Gastroesophageal sphincter (tissue), 4 donors: ENCODE results near the gene EXOC3L4. TPM values are rescaled to one million over a fixed set of nuclear protein-coding genes. Genes with fewer than 3 reads are reported as not detected.

Source experiments
- ATAC-seq: fragments of 150-250 bp; one replicate; pipeline ENCODE4 v1.9.1; 2016; ENCODE audit warnings: mild to moderate bottlenecking, moderate library complexity
- H3K27ac ChIP-seq, 4 donors: fragments of 200-600 bp; sonication (generic) in 3 of 4; 1 replicate in 3 of 4; 2 replicates in 1 of 4; pipeline ENCODE4 v1.5.1; 2016 to 2019
- H3K27me3 ChIP-seq: fragments of 200-600 bp; sonication (generic); one replicate; pipeline ENCODE4 v1.5.1; 2019
- H3K36me3 ChIP-seq, 2 donors: fragments of 200-600 bp; sonication (generic); one replicate each; pipeline ENCODE4 v1.5.1; 2019; ENCODE audit warnings: control low read depth in 1 of 2
- H3K4me1 ChIP-seq, 3 donors: fragments of 200-600 bp; sonication (generic); 1 replicate in 2 of 3; 2 replicates in 1 of 3; pipeline ENCODE4 v1.5.1; 2016 to 2019; ENCODE audit warnings: control low read depth in 2 of 3
- H3K4me3 ChIP-seq, 2 donors: fragments of 200-600 bp; sonication (generic); one replicate each; pipeline ENCODE4 v1.5.1; 2019; ENCODE audit warnings: mild to moderate bottlenecking in 1 of 2, moderate library complexity in 1 of 2
- H3K9me3 ChIP-seq, 3 donors: fragments of 200-600 bp; sonication (generic); one replicate each; pipeline ENCODE4 v1.5.1; 2017 to 2019; ENCODE audit warnings: control low read depth in 2 of 3
- EP300 ChIP-seq: sonication (generic); formaldehyde crosslinking; IDR thresholded peaks from one replicate; pipeline ENCODE4 v1.6.1; 2017; ENCODE audit warnings: antibody characterized with exemption, mild to moderate bottlenecking
- POLR2A ChIP-seq, 2 donors: fragments of 450-650 bp; IDR thresholded peaks; one replicate each; pipeline ENCODE4 v1.6.1; 2017; ENCODE audit warnings: antibody characterized with exemption in 2 of 2, mild to moderate bottlenecking in 2 of 2, moderate library complexity in 1 of 2
- POLR2AphosphoS5 ChIP-seq: sonication (generic); formaldehyde crosslinking; IDR thresholded peaks from one replicate; pipeline ENCODE4 v1.6.1; 2017; ENCODE audit warnings: antibody characterized with exemption
- WGBS, 2 donors: methylation state at CpG; one replicate each; pipeline ENCODE4 v1.1.5; 2018; ENCODE audit warnings: low coverage in 1 of 2; 5-methylcytosine and 5-hydroxymethylcytosine counted together
- total RNA-seq, 4 donors: library from RNA; depleted of rRNA; stranded (reverse); fragments of >200 nt; gene quantifications; one replicate each; pipeline ENCODE4 v1.1.0, GENCODE V29; 2016
- TF ChIP-seq, protein P1 (sequence below), 4 experiments: fragments of 200-600 bp in 2 of 4; fragments of 450-650 bp in 2 of 4; sonication (generic) in 1 of 4; IDR thresholded peaks; one replicate each; pipeline ENCODE4 v1.5.1; 2017 to 2019; ENCODE audit warnings: antibody characterized with exemption in 4 of 4, mild to moderate bottlenecking in 2 of 4, moderate library complexity in 2 of 4

Gene EXOC3L4
- total RNA-seq, 4 donors from 2014 or later, result 0.40 to 3.6 (median 0.45) TPM; not detected in 1

DNA sequence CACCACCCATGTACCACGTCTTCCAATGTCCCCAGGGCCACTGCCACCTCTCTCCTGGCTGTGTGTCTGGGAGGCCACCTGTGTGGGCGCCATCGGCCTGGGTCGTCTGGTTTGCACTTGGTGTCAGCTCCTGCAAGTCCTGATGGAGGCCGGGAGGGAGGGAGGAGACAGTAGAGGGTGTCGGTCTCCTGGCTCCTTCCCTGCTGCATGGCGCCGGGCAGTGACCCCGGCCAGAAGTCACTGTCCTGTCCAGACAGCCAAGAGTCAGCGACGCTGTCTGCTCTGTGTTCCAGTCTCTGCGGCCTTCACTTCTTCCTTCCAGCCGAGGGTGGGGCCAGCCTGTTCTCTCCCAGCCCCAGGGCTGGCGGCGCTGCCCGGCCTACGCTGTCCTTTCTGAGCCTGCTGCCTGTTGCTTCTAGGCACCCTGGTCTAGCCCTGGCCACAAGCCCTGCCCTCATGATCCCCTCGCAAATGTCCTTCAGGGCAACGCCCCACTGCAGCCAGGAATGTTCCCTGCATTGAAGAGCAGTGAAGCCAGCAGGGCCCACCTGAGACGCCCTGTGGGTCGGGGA is 23.5 kb upstream of the EXOC3L4 start:
- TF ChIP-seq POLR2A (IDR thresholded peaks at IDR 0.05), result no peak
- WGBS, 2 donors, result 80% methylated on average over 5 of the region's 21 CpGs; no CpG with 5 or more reads in 1 of the 2 donors
- Histone ChIP-seq H3K27me3 (no peaks in the 10 kb centered on the region), H3K9me3 (no peaks in the 10 kb centered on the region), H3K4me1 (peaks cover 0 to 34% (median 12%) of the 10 kb centered on the region in 3 donors), H3K36me3 (no peaks in the 10 kb centered on the region), H3K4me3 (no peak overlapping the region), H3K27ac (peak overlapping the region in 2 of 4 donors; percentile 41 to 47)
- no peak for ATAC-seq

DNA sequence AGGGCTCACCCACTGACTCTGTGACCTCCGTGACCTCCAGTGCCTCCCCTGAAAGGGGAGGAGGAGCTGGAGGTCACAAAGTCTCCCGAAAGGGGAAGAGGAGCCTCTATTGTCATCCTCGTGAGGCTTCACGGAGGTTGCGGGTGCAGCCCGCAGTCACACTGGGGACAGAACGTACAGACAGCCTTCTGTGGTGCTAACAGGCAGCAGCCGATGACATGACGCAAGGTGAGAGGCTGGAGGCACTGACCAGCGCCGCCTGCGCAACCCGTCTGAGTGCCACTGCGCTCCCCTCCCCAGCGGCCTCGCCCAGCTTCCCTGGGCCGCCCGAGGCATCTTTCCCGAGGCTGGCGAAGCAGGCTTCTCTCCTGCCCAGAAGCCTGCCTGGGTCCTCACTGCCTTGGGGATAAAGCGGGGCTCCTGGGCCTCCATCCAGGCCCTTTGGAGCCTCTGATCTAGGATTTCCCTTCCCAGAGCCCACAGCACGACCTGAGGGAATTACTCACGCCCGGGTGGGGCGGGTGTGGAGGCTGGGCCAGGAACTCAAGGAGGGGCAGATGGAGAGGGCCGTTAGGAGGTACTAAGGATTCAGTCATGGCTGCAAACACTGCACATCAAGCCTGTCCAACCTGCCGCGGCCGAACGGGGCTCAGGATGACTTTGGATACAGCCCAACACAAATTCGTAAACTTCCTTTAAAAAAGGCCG is 22.8 kb upstream of the EXOC3L4 start:
- peaks cover 0 to 35% (median 12%) of the 10 kb centered on the region in 3 donors for H3K4me1 ChIP-seq
- TF ChIP-seq POLR2AphosphoS5 (no peak), POLR2A (IDR thresholded peaks at IDR 0.05) (no peak), EP300 (no peak)
- TF ChIP-seq, protein P1, sequence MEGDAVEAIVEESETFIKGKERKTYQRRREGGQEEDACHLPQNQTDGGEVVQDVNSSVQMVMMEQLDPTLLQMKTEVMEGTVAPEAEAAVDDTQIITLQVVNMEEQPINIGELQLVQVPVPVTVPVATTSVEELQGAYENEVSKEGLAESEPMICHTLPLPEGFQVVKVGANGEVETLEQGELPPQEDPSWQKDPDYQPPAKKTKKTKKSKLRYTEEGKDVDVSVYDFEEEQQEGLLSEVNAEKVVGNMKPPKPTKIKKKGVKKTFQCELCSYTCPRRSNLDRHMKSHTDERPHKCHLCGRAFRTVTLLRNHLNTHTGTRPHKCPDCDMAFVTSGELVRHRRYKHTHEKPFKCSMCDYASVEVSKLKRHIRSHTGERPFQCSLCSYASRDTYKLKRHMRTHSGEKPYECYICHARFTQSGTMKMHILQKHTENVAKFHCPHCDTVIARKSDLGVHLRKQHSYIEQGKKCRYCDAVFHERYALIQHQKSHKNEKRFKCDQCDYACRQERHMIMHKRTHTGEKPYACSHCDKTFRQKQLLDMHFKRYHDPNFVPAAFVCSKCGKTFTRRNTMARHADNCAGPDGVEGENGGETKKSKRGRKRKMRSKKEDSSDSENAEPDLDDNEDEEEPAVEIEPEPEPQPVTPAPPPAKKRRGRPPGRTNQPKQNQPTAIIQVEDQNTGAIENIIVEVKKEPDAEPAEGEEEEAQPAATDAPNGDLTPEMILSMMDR (IDR thresholded peaks at IDR 0.05), result no peak
- no peak overlapping the region for H3K4me3 ChIP-seq
- 90 to 93% methylated on average over 2 to 3 of the region's 32 CpGs for WGBS, 2 donors
- ATAC-seq, result no peak
- H3K36me3 ChIP-seq, result no peaks in the 10 kb centered on the region
- H3K9me3 ChIP-seq, result no peaks in the 10 kb centered on the region
- no peaks in the 10 kb centered on the region for H3K27me3 ChIP-seq
- peak overlapping the region in 2 of 4 donors; percentile 41 to 47 for H3K27ac ChIP-seq

DNA sequence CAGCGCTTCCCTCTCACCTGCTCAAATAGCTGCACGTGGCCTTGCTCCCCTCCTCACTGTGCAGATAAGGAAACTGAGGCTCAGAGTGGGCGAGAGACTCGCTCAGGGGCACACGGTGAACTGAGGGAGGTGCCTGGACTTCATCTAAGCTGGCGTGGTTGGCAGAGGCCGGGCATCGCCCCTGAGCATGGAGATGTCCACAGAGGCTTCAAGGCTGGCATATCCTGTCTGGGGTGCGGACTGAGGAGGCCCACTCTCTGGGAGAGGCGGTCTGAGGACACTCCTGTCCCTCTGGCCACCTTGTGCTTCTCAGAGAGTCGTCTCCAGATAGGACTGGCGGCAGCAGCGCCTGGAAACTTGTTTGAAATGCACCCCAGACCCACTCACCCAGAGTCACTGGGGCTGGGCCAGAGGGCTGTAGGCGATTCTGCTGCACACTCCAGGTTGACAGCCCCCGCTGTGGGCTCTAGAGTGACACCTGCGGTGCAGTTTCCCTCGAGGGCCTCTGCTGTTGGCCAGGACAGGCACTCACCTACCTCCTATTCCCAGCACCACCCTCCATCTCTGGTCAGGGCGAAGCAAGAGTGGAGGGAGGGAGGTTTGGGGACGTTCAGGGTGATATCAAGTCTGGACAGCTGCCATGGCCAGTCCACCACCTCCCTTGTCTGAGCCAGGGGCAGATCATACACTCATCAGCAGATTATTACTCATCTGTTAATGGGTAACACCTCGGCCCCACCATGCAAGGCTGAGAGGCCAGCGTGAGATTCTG is 21.7 kb upstream of the EXOC3L4 start:
- H3K9me3 ChIP-seq, result no peaks in the 10 kb centered on the region
- peak overlapping the region in 1 of 4 donors; percentile 75 for H3K27ac ChIP-seq
- no peaks in the 10 kb centered on the region for H3K36me3 ChIP-seq
- no peak for TF ChIP-seq EP300
- H3K27me3 ChIP-seq, result no peaks in the 10 kb centered on the region
- 50 to 54% methylated on average over 2 to 6 of the region's 21 CpGs for WGBS, 2 donors
- no peak for ATAC-seq
- H3K4me1 ChIP-seq, result peaks cover 0 to 35% (median 12%) of the 10 kb centered on the region in 3 donors
- no peak overlapping the region for H3K4me3 ChIP-seq

DNA sequence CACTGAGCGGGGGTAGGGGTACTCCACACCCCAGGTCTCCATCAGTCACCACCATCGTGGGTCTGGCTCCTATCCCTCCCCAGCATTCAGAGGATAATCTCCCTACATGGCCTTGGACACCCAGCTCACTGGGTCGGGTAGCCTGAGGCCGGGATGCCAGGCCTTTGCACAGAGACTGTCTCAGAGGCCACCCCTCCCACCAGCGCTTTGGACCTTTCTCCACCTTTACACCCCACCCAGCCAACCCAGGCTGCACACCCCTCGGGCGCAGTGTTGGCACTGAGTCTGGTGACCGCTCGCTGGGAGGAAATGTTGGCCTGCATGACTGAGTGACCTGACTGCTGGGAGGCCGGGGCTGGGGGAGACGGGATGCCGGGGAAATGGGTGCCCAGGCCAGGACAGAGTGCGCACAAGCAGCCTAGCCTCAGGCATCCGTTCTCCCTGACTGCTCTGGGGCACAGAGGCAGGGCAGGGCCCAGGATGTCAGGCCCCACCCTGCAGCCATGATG is 21.1 kb upstream of the EXOC3L4 start:
- Histone ChIP-seq H3K36me3 (no peaks in the 10 kb centered on the region), H3K9me3 (no peaks in the 10 kb centered on the region), H3K4me1 (peaks cover 0 to 35% (median 10%) of the 10 kb centered on the region in 3 donors), H3K27ac (peak overlapping the region in 2 of 4 donors; percentile 66 to 75), H3K27me3 (no peaks in the 10 kb centered on the region), H3K4me3 (no peak overlapping the region)
- no CpG with 5 or more reads among the region's 14 CpGs for WGBS, 2 donors
- ATAC-seq, result no peak
- TF ChIP-seq POLR2AphosphoS5, result no peak
- TF ChIP-seq, protein P1 (IDR thresholded peaks at IDR 0.05), result no peak
- TF ChIP-seq POLR2A (IDR thresholded peaks at IDR 0.05), result no peak
- TF ChIP-seq EP300, result no peak

DNA sequence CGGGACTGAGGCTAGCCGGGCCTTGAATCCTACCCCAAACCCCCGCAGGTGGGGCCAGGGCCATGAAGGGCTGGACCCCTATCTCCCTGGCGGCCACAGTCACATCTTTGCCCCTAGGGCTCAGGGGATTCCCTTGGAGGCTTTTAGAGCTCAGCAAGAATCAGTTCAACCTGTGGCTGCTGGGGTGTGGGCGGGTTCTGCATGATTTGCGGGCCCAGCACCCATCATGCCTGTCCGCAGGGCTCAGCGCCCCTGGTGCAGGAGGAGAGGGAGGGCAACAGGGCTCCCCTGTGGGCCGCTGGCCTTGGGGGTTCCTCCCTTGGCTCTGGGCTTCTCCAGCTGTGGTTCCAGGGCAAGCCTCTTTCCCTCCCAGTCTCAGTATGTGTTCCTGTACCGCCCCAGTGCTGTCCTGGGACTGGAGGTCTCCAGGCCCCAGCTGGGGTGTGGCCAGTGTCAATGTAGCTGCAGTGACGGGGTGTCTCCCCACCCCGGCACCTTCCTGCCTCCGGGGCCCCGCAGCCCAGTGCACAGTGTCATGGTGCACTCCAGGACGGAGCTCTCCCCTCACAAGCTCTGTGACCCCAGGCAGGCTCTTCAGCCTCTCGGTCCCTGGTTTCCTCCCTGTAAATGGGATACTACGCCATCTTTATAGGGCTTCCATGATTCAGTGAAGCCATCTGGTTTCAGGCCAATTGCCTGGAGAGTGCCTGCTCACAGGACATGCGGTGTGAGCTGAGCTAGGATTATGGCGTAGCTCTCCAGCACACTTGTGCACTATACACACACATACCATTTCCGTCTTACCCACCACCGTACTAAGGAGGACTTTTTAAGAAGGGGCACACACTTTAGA is 20.4 kb upstream of the EXOC3L4 start:
- TF ChIP-seq POLR2A (IDR thresholded peaks at IDR 0.05) (no peak), POLR2AphosphoS5 (no peak), EP300 (no peak)
- TF ChIP-seq, protein P1 (IDR thresholded peaks at IDR 0.05), result no peak
- Histone ChIP-seq H3K27me3 (no peaks in the 10 kb centered on the region), H3K9me3 (no peaks in the 10 kb centered on the region), H3K4me1 (peaks cover 0 to 35% (median 9%) of the 10 kb centered on the region in 3 donors), H3K27ac (peak overlapping the region in 3 of 4 donors; percentile 66 to 75 (median 70)), H3K4me3 (no peak overlapping the region), H3K36me3 (no peaks in the 10 kb centered on the region)
- no peak for ATAC-seq
- WGBS, 2 donors, result 59% methylated on average over 5 of the region's 21 CpGs; no CpG with 5 or more reads in 1 of the 2 donors
